AG09309 (cell line): ENCODE data around the gene GNG11.

Experiments used
- DNase-seq: peaks from one replicate; pipeline ENCODE4 v3.0.0-alpha.2; 2010; ENCODE audit warnings: low read depth
- H3K4me3 ChIP-seq: 2 replicates; pipeline ENCODE4 v1.5.1; 2011; ENCODE audit warnings: mild to moderate bottlenecking, low read depth, low read length, moderate library complexity; ENCODE audit not compliant: control insufficient read depth
- CTCF ChIP-seq: IDR thresholded peaks from 2 replicates; pipeline ENCODE4 v1.5.1; 2011; ENCODE audit warnings: mild to moderate bottlenecking, low read depth, low read length, inconsistent platforms; ENCODE audit not compliant: insufficient read depth, control insufficient read depth; ENCODE audit errors: missing control alignments

GNG11 gene

GRCh38 chr7:93938293-93938692, 16.8 kb downstream of the GNG11 start:
- DNase-seq, result no peak
- H3K4me3 ChIP-seq, result no peak overlapping the region
- TF ChIP-seq CTCF, result no peak

GRCh38 chr7:93941945-93942344, 20.4 kb downstream of the GNG11 start:
- DNase-seq, result no peak
- no peak for TF ChIP-seq CTCF
- no peak overlapping the region for H3K4me3 ChIP-seq

GRCh38 chr7:93943816-93944540, 22.4 kb downstream of the GNG11 start:
- no peak overlapping the region for H3K4me3 ChIP-seq
- DNase-seq, result no peak
- no peak for TF ChIP-seq CTCF

- H3K4me3 ChIP-seq, result no peak overlapping the region
- no peak for TF ChIP-seq CTCF
- DNase-seq, result no peak
Measured at GRCh38 chr7:93944673-93945072, 23.1 kb downstream of the GNG11 start.

- TF ChIP-seq CTCF, result no peak
- no peak for DNase-seq
- no peak overlapping the region for H3K4me3 ChIP-seq
Measured at GRCh38 chr7:93945083-93945482, 23.5 kb downstream of the GNG11 start.

- H3K4me3 ChIP-seq, result no peak overlapping the region
- no peak for DNase-seq
- no peak for TF ChIP-seq CTCF
Measured at GRCh38 chr7:93945756-93946535, 24.4 kb downstream of the GNG11 start.

GRCh38 chr7:93948106-93948505, 26.6 kb downstream of the GNG11 start:
- DNase-seq, result no peak
- TF ChIP-seq CTCF, result no peak

More at GRCh38 chr7:93948106-93948505, 26.6 kb downstream of the GNG11 start:
- no peak overlapping the region for H3K4me3 ChIP-seq
